ENCODE measurements around the gene SRGAP3.
A peak's percentile ranks its signal among the peaks of the same experiment; 100 is the strongest.

The SRGAP3 gene

DNA sequence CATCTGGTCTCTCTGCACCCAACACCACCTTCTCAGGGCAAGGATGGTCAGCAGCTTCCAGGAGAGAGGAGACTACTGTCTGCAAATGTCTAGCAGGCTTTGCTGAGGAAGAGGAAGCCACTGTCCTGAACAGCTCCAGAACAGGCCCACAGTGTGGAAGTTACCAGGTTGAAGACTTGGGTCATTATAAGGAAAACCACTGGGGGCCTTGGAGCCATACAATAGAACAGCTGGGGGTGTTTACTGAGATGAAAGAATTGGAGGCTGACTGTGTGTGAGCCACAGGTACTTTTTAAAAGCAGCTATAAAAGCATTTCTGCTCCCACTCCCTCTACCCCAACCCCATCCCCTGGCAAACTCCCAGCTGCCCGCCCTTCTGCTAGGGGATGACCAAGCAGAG lies 24.2 kb downstream of the SRGAP3 start:
- DNase-seq (no peak), ATAC-seq (no peak)

DNA sequence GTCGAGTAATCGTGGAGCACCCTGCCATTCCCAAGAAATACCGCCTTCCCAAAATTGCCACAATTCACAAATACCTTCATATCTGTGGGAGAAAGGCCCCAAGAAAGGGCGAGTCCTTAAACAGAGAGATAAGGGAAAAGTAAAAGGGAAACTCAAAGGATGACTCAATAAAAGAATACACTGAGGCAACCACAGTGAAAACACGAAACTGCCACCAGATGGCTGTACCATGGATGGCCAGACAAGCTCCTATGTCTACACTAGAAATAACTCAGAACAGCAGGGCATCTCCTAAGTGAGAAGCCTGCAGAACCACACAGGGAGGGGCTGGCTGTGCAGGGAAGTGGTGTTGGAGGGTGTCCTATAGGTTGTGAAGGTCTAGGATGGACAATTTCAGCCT lies 25.0 kb downstream of the SRGAP3 start:
- peak; percentile 5 for DNase-seq
- ATAC-seq: peak; percentile 71

DNA sequence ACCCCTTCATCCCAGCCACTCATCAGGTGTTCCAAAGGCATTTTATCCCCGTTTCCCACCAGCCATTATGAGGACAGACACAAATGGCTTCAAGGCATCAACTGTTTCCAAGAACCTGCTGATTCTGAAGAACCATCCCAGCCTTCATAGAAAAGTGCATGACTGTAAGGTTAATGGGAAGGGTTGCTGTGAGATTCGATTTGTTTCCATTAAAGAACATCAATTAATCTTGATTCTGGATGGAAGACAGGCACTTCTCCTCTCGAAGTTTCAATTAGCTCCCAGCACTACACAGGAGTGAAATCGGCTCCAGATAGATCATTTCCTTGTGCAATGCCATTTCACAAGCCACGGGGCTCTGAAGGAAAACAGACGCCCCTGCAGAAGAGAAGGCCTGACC lies 25.8 kb downstream of the SRGAP3 start:
- DNase-seq (no peak), ATAC-seq (no peak)

DNA sequence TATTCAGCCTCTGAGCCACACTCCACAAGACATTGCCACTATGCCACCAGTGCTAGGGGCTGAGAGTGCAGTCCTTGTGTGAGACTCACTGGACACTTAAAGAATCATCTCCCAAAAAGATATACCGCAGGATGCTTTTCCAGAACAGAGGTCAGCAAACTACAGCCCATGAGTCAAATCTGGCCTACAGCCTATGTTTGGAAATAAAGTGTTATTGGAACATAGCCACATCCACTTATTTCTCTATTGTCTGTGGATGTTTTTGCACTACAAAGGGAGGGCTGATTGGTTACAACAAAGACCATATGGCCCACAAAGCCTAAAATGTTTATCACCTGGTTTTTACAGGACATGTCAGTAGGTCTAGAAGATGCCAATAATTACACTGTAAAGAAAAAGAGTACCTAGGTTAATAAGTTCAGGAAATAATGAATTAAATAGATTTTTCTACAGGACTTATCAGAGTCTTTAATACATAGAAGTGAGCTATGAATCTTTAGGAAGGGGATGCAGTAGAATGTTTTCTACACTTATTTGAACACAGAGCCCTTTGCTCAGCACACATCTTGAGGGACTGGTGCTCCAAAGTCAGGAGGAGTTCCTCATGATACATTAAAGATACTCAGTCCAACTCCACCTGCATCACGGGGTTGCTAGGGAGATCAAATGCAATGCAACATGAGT lies 26.3 kb downstream of the SRGAP3 start:
- ATAC-seq (no peak), DNase-seq (no peak)

DNA sequence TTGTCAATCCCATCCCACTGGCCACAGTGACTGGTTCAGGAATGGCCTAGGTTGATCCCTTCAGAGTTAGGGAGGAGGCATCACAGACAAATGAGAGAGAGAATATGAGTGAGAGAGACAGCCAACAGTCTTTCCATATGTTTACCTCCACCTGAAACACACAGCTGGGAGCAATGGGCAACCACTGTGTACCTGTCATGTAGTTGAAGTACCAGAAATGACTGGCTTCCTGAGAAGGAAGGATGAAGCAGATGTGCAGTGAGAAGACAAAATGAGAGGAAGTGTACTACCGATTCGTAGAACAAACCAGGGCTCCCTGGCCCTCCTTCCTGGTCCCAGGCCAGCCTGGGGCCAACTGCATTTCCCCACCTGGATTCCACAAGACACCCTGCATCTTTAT lies 27.4 kb downstream of the SRGAP3 start:
- DNase-seq: no peak
- ATAC-seq: no peak

DNA sequence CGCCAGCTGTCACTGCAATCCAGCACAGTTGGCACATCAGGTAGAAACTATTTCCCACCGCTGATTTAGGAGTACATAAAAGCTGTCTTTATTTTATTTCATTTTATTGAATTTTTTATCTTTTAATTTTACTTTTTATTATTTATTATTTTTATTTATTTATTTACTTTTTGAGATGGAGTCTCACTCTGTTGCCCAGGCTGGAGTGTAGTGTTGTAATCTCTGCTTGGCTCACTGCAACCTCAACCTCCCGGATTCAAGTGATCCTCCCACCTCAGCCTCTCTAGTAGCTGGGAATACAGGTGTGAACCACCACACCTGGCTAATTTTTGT lies 31.0 kb downstream of the SRGAP3 start:
- no peak for ATAC-seq
- DNase-seq: no peak

DNA sequence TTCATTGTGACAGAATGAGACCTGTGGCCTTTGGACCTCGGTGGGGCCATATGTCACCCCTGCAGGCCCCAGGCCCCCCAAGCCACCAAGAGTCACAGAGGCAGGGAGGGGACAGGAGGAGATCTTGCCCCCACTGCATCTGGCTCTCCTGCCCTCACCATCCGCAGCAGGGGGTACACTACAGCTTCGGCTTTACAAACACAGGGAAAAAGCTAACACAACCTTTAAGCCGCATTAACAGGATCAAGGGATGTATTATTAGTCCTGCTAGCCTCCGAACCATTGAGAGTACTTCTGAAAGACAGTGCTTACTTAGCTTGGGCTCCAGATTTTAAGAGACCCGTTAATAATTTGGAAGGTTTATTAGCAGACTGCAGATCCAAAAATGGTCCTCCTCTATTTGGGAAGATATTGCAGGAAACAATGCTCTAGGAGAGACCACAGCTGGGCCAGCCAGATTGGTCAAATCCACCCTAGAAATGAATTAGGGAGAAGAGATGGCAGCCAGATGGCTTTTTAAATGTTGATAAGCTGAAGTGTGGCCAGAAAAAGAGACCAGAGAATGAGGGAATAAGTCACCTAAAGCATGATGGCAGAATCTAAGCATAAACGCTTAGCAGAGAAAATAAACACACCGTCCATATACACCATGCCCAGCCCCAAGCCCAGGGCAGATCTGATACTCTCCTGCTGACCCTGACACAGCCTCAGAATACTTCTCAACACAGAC lies 31.5 kb downstream of the SRGAP3 start:
- DNase-seq (no peak), ATAC-seq (no peak)

DNA sequence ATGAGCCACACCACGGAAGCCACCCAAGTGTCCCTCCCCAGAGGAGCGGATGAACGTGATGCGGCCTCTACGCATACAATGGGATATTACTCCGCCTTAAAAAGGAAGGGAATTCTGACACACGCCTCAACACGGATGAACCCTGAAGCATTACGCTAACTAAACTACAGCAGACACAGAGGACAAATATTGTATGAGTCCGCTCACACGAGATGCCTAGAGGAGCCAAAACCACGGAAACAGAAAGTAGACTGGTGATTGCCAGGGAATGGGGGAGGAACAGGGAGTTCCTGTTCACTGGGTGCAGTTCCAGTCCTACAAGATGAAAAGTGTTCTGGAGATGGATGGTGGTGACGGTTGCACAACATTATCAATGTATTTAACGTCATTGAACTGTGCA lies 32.7 kb downstream of the SRGAP3 start:
- ATAC-seq (no peak), DNase-seq (no peak)

DNA sequence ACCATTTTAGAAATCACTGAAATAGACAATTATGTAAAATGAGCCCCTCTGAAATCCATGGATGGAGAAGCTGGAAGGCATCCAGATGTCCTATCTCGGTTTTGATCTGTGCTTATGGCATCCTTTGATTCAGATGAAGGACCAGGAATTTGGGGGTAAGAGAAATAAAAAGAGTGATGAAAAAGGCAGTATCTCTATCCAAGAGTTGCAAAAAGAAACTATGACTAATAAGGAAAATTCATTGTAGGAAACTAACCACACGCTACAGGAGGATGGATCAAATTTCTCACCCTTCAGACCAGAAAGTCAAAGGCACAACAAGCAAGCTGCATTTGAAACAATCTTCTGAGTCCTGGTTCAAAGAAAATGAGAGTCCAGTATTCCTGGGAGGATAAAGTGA lies 34.8 kb downstream of the SRGAP3 start:
- no peak for DNase-seq
- no peak for ATAC-seq

DNA sequence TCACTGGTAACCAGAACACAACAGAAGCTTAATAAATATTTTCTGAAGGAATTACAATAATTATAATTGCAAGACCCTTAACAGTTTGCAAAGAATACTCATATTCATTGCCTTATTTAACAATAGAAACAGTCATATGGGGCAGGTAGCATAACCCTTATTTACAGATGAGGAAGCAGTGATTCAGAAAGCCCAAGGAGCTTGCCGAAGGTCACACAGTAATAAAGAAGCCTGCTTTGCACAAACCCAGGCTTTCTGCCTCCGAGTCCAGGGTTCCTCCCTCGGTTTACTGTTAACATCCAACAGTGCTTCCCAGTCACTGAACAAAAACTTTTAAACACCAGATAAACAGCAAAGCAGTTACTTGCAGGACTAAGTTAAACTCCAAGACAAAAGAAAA lies 35.3 kb downstream of the SRGAP3 start:
- ATAC-seq (no peak), DNase-seq (no peak)

DNA sequence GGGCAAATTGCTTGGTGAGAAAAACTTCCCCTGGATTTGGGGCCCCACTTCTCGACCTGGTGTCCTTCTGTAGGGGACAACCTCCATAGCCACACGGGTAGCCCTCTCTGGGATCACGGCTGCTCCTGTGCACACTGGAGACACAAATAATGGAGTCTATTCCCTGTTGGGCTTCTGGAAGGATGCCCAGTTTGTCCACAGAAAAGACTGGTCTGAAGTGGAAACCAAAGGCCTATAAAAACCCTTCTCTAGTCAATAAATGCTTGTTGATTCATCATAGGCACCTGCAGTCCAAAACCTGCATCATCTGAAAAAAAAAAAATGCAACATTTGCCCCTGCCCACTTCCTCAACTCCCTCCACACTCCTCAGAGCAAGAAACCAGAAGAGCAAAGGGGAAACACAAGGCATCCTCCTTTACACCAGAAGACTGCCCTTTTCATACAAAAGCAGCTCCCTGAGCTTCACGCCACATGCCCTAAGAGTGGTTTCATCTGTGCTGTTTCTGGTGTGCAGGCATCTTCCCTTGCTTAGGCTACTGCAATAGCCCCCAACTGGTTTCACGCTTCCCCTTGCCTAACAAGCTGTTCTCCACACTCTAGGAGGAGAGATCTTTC lies 36.3 kb downstream of the SRGAP3 start:
- ATAC-seq (no peak), DNase-seq (no peak)

DNA sequence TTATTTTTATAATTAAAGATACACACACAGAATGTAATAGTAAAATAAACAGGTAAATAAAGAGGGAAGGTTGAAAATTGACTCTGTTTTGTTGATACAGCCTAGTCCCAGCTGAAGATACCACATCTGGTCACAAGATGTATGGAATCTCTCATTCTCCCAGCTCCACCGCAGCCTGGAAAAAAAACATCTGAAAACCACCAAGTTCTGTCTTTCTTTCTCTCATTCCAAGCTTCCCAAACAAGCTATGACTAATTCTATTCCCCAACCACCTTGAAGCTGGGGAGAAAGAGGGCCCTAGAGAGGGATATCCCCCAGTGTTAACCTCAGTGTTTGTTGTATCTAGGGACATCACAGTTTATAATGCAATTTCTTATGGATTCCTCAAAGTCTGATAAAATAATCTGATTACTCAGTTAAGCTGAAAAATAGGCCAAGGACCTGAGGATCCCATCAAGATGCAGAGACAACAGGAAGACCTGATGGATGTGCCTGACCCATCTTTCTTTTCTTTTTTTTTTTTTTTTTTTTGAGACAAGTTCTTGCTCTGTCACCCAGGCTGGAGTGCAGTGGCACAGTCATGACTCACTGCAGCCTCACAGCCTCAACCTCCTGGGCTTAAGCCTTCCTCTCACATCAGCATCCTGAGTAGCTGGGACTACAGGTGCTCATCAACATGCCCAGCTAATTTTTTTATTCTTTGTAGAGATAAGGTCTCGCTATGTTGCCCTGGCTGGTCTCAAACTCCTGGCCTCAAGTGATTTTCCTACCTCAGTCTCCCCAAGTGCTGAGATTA lies 38.1 kb downstream of the SRGAP3 start:
- DNase-seq (no peak), ATAC-seq (peak; percentile 71)

DNA sequence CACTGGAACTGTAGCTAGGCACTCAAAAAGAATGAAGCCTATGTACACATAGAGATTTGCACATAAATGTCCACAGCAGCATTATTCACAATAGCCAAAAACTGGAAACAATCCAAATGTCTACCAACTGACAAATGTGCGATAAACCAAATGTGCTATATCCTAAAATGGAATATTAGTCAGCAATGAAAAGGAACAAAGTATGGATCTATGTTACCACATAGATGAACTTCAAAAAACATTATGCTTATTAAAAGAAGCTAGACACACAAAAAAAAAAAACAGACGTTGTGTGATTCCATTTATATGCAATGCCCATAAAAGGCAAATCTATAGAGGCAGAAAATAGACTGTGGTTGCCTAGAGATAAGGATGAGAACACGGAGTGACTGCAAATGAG lies 39.7 kb downstream of the SRGAP3 start:
- no peak for ATAC-seq
- DNase-seq: no peak

DNA sequence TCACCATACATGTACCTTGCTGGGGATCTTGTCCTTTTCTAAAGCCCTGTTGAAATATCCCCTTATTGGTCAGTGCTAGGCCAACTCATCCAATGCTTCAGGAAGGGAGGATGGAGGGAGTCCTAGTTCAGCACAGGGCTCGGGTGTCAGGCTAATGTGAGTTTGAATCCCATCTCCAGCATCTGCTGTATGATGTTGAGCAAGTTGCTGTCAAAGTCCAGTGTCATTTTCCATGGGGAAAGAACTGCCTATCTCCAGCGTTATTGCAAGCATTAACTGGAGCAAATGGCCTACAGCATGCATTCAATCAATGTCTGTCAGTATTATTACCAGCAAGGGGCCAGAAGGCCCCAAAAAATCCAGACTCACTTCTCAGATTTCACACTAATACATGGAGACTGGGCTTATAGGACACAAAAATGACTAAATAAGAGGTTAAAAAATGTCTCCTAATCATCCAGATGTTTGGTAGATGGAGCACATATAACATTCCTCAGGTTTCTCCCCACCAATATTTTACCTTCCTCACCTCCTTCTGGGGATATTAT lies 40.8 kb downstream of the SRGAP3 start:
- ATAC-seq: no peak
- no peak for DNase-seq

DNA sequence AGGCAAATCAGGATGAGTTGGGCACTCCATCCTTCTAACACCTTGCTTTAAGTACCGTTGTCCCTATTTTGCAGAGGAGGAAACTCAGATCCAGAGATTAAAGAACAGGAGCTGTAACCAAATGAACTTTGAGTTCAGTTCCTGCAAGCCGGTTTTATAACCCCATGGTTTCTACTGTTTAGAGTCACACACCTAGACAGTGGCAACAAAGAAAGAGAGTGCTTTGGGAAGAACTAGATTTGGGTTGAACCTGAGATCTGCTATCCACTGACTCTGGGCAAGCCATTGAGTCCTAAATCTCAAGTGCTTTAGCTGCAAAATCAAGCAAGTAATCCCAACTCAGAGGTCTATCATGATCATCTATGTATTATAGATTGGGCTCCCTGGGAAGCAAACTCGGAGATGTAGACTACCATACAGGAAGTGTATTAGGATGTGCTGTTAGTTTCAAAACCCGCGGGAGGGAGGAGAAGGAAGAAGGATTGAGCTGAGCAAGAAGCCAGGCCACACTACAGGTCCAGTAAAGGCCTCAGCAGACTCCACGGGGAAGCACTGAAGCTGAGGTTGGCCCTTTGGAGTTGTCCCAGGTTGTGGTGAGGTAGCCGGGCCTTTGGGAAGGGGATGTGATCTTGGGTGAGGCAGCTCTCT lies 42.2 kb downstream of the SRGAP3 start:
- DNase-seq: no peak
- no peak for ATAC-seq

DNA sequence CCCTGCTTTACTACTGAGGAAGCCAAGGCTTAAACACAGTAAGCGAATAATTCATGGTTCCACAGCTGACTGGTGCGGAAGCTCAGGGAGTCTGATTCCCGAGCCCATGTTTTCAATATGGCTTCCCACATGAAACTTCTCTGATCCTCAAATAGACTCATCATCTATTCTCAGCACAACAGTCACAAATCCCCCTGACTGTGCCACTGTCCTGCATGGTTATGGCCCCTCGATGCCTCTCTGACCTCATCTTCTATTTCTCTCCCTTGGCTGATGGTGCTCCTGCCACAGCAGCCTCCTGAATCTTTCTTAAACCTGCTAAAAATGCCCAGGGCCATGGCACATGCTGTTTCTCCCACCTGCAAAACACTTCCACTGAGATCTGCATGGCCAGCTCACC lies 43.2 kb downstream of the SRGAP3 start:
- DNase-seq: no peak
- ATAC-seq: no peak

DNA sequence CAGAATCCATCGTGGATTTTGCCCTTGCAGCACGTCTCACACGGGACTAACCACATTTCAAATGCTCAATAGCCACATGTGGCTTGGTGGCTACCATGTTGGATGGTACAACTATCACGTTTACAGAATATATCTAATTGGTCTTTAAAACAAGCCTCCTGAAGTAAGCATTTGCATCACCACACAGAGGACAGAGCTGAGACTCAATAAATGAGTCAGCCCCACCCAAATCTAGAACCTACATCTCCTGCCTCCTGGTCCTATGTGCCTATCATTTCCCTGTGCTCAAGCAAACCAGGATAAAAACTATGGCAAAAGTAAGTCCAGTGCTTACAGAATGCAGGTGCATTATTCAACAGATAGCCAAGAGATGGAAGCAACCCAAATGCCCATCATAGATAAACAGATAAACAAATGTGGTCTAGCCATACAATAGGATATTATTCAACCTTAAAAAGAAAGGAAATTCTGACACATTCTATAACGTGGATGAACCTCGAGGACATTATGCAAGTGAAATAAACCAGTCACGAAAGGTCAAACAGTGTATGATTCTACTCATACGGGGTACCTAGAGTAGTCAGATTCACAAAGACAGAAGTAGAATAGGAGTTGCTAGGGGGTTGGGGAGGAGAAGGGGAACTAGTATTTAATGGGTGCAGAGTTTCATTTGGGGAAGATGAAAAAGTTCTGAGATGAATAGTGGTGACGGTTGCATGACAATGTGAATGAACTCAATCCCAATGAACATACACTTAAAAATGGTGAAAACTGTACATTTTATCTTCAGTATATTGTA lies 43.9 kb downstream of the SRGAP3 start:
- no peak for DNase-seq
- no peak for ATAC-seq

DNA sequence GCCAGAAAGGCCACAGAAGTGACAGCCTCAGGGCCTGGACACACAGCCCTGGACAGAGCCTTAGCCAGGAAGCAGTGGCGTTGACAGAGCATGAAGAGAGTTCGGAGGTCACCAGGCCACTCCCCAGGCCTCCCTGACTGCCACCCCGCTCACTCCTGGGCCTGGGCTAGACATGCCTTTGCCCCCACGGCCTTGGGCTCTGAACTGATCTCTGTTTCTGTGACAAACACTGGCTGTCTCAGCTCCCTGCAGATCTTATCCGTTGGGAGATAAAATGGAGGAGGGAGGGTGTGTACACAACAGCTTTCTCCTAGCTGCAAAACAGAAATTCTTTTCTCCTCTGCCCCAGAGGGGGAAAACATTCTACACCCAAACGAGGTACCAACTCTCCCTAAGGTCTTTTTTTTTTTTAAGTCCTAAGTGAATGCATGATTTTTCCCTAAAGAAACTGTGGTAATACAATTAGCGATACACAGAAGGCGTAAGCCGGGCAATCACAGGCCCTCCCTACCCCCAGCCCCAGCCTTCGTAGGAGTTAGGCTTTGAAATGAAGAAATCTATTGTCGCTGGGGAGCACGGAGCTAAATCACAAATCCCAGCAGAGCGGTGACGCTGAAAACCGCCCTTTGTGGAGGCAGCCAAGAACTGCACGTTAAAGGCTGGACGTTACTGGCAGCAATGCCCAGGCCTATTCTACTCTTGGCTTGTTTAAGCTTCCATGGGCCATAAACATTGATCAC lies 45.0 kb downstream of the SRGAP3 start:
- ATAC-seq (peak; percentile 22), DNase-seq (no peak)

DNA sequence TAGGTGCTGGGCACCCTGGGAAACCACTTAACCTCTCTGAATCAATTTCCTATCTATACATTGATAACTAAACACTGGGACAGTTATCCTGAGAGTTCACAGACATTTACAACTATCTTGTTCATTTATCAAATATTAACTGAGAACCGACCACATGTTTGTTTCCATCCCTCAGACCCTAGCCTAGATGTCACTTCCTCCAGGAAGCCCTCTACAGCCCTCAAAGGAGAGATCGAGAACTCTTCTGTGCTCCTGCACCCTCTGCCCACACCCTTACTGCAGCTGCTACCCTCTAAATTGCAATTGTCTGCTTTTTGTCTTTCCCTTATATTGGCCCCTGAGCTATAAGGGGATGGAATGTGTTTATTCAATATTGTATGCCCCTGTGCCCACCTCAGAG lies 46.1 kb downstream of the SRGAP3 start:
- DNase-seq: no peak
- no peak for ATAC-seq

DNA sequence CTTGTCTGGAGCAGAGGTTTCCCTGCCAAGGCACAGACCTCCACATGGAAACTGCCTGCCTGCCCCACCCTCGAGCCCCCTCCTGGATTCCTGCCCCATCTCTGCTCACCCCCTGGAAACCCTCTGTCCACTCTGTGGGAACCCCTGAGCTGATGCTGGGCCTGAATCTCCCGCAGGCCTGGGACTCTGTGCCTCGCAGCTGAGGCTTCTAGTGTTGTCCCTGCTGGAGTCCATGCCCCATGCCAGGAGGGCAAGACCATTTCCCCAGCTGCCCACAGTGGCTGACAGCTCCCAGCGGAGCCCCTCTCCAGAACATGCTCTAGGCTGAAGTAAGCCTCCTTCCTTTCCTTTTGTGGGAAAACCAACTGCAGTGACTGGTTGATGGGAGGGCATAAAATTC lies 46.9 kb downstream of the SRGAP3 start:
- ATAC-seq (no peak), DNase-seq (no peak)

DNA sequence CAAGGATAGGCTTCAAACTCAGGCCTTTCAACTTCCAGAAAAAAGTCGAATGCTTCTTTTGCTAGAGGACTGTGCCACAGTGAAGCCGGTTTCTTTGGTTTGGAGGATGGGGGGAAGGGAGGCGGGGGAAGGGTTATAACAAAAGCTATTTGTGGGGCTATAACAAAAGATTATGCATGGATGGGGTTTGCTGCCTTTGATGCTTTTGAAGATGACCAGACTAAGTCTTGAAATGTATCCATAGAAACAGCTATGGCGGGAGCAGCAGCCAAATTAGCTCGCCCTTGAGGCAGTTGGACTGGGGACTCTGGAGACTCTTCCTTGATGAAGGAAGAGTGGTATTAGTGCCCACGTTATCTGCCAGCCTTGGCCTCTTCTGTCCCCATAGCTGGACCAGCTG lies 47.5 kb downstream of the SRGAP3 start:
- DNase-seq (no peak), ATAC-seq (no peak)

Data from stimulated activated naive CD8-positive, alpha-beta T cell treated with anti-CD3 and anti-CD28 coated beads, Interleukin-15, Interleukin-2, amounts not matched to agents 100 U/mL and 50 U/mL, for 24 hours (primary cell).